ENCODE results near the gene LMOD1.

GRCh38 chr1:201930803-201931202 lies 15.5 kb downstream of the LMOD1 start:
- TF ChIP-seq CTCF (IDR thresholded peaks at IDR 0.05 in 4 of 5, conservative IDR thresholded peaks at IDR 0.05 in 1 of 5) (no peak), POLR2A (IDR thresholded peaks at IDR 0.05) (no peak)

Measured in gastrocnemius medialis (tissue), 4 donors.